PC-3 (cell line): ENCODE measurements around the gene POU4F1. TPM values are rescaled to one million over a fixed set of nuclear protein-coding genes. Genes with fewer than 3 reads are reported as not detected.
"Not testable (repeated sequence)": the region's sequence is repeated elsewhere in the genome, so short reads cannot be mapped to it uniquely, and the experiment has no call there.

ENCODE experiments used
- ATAC-seq: fragments of 200-7000 bp; cut with Tn5 transposase; 2 replicates; pipeline ENCODE4 v1.9.1; 2020; ENCODE audit warnings: mild to moderate bottlenecking, moderate library complexity
- BruUV-seq: library from RNA; stranded (reverse); fragments of 400-500 nt; replicated peaks from 2 replicates; lab custom pipeline; 2021; lab: Mats Ljungman, UMichigan
- CTCF ChIA-PET: fragments of 300-600 bp; sonication (Branson Sonifier 250); formaldehyde crosslinking; loops from one replicate; lab custom pipeline; 2022; ENCODE audit warnings: antibody characterized with exemption; lab: Charles Lee
- POLR2A ChIA-PET: fragments of 300-600 bp; sonication (Branson Sonifier 250); formaldehyde crosslinking; loops from one replicate; lab custom pipeline; 2022; ENCODE audit warnings: antibody characterized with exemption; ENCODE audit not compliant: unreplicated experiment; lab: Charles Lee
- DNase-seq: peaks from one replicate; pipeline ENCODE4 v3.0.0-alpha.2; 2015
- H2AFZ ChIP-seq: fragments of 300-600 bp; sonication (generic); 2 replicates; pipeline ENCODE4 v1.6.0; 2016; ENCODE audit warnings: antibody characterized with exemption, low read length
- H3F3A ChIP-seq: fragments of 300-600 bp; sonication (generic); one replicate; pipeline ENCODE4 v1.6.0; 2017; ENCODE audit warnings: antibody characterized with exemption, low read length, control low read depth, mild to moderate bottlenecking; ENCODE audit not compliant: unreplicated experiment
- H3K27ac ChIP-seq: fragments of 300-600 bp; sonication (generic); 2 replicates; pipeline ENCODE4 v1.5.1; 2016; ENCODE audit warnings: mild to moderate bottlenecking, low read length
- H3K27me3 ChIP-seq: fragments of 300-600 bp; sonication (generic); 2 replicates; pipeline ENCODE4 v1.6.1; 2016; ENCODE audit warnings: low read length, mixed read lengths
- H3K36me3 ChIP-seq: fragments of 300-600 bp; sonication (generic); 2 replicates; pipeline ENCODE4 v1.6.1; 2016; ENCODE audit warnings: low read depth, mixed run types, low read length, mixed read lengths
- H3K4me1 ChIP-seq: fragments of 300-600 bp; sonication (generic); 2 replicates; pipeline ENCODE4 v1.5.1; 2016; ENCODE audit warnings: low read length; ENCODE audit not compliant: insufficient read depth
- H3K4me2 ChIP-seq: fragments of 300-600 bp; sonication (generic); 2 replicates; pipeline ENCODE4 v1.6.0; 2016; ENCODE audit warnings: low read length
- H3K4me3 ChIP-seq: fragments of 300-600 bp; sonication (generic); 2 replicates; pipeline ENCODE4 v1.5.1; 2016; ENCODE audit warnings: mild to moderate bottlenecking, low read length, mixed read lengths
- H3K79me2 ChIP-seq: fragments of 300-600 bp; sonication (generic); 2 replicates; pipeline ENCODE4 v1.6.1; 2017; ENCODE audit warnings: low read length, mixed read lengths
- H3K9ac ChIP-seq: fragments of 300-600 bp; sonication (generic); 2 replicates; pipeline ENCODE4 v1.6.0; 2016; ENCODE audit warnings: mild to moderate bottlenecking, low read length
- H3K9me2 ChIP-seq: fragments of 300-600 bp; sonication (generic); replicated peaks from 2 replicates; pipeline ENCODE4 v1.6.1; 2016; ENCODE audit warnings: mixed run types, low read length, mixed read lengths
- H3K9me3 ChIP-seq: fragments of 300-600 bp; sonication (generic); 2 replicates; pipeline ENCODE4 v1.6.1; 2016; ENCODE audit warnings: low read length, mixed read lengths
- H4K20me1 ChIP-seq: fragments of 300-600 bp; sonication (generic); 2 replicates; pipeline ENCODE4 v1.6.1; 2016; ENCODE audit warnings: low read length, mixed read lengths
- EZH2 ChIP-seq: fragments of 300-600 bp; sonication (generic); IDR thresholded peaks from one replicate; pipeline ENCODE4 v1.6.1; 2017; ENCODE audit warnings: antibody characterized with exemption, mild to moderate bottlenecking, low read length; ENCODE audit not compliant: unreplicated experiment
- EZH2phosphoT487 ChIP-seq: fragments of 300-600 bp; sonication (generic); IDR thresholded peaks from 2 replicates; pipeline ENCODE4 v1.6.1; 2018; ENCODE audit warnings: mild to moderate bottlenecking, antibody characterized with exemption, low read length, borderline replicate concordance
- intact Hi-C: fragments of 100-400 bp; cut with micrococcal nuclease; formaldehyde crosslinking; loops from 2 replicates; pipeline ENCODE4 v1.9.0; 2023
- total RNA-seq: library from RNA; depleted of rRNA; stranded (reverse); fragments of >200 nt; gene quantifications from 2 replicates; pipeline ENCODE4 v1.2.3, GENCODE V29; 2014
- TF ChIP-seq, protein P1 (sequence below): fragments of 300-600 bp; sonication (generic); conservative IDR thresholded peaks from 2 replicates; pipeline ENCODE4 v1.5.1; 2017; ENCODE audit warnings: antibody characterized with exemption, low read depth, mild to moderate bottlenecking, low read length

The POU4F1 gene
- total RNA-seq, 1 experiment from 2014 or later = not detected

DNA sequence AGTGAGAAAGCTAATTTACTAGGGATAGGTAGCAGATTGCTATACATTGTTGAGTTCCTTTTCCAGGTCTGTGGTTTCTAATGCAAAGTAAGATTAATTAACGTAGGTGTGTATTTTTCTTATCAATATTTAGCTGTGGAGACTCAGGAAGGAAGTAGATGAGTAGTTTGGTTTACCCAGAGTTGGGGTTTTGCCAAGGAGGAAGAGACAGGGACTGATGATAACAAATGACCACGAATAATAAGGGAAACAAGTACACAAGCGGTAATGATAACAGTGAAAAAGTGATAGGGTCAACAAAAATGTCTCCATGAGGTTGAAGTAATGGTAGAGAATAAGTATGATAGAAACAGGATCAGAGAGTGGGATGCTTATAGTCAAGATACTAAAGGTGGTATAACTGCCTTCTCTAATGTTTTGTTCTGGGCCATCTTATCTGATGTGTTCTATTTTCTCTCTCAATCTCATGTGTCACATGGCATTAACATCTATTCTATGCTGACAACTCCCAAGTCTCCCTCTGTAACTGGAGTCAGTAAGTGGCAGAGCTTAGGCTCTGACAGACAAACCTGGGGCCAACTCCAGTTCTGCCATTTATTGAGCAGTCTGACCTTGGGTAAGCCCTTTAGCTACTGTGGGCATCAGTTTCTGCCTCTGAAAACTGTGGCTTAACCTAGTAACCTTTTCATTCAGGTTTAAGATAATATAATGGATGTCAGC lies 46.8 kb upstream of the POU4F1 start:
- peaks cover 32% of the 10 kb centered on the region for H4K20me1 ChIP-seq

DNA sequence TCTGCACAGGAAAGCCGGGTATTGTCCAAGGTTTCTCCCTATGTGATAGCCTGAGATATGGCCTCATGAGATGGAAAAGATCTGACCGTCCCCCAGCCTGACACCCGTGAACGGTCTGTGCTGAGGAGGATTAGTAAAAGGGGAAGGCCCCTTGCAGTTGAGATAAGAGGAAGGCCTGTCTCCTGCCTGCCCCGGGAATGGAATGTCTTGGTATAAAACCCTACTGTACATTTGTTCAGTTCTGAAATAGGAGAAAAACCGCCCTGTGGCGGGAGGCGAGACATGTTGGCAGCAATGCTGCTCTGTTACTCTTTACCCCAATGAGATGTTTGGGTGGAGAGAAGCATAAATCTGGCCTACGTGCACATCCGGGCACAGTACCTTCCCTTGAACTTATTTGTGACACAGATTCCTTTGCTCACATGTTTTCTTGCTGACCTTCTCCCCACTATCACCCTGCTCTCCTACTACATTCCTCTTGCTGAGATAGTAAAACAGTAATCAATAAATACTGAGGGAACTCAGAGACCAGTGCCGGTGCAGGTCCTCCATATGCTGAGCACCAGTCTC lies 43.8 kb upstream of the POU4F1 start:
- POLR2A ChIA-PET, DNase-seq, H3K27me3 ChIP-seq, H3K4me2 ChIP-seq, ATAC-seq, H3F3A ChIP-seq, CTCF ChIA-PET, H3K4me3 ChIP-seq, H3K9me3 ChIP-seq, H3K9me2 ChIP-seq, H3K27ac ChIP-seq, BruUV-seq, H2AFZ ChIP-seq, H3K4me1 ChIP-seq, intact Hi-C loops, H3K36me3 ChIP-seq, H3K9ac ChIP-seq: not testable (repeated sequence)
- Histone ChIP-seq H4K20me1 (peaks cover 31% of the 10 kb centered on the region), H3K79me2 (peaks cover 84% of the 10 kb centered on the region)

More for the DNA sequence above, 46.8 kb upstream of the POU4F1 start:
- H3F3A ChIP-seq = no peaks in the 10 kb centered on the region
- no peaks in the 10 kb centered on the region for H3K36me3 ChIP-seq
- H3K27ac ChIP-seq = no peak overlapping the region
- no peaks in the 10 kb centered on the region for H3K9me2 ChIP-seq
- DNase-seq = no peak
- no peaks in the 10 kb centered on the region for H3K9me3 ChIP-seq
- ChIA-PET CTCF (no interaction called here), POLR2A (interaction anchor here (0.5 kb wide), 1 partner anchor 56 kb away, joined by 3 read pairs; no protein-coding TSS in a partner anchor)
- peaks cover 99% of the 10 kb centered on the region for H3K79me2 ChIP-seq
- no peak overlapping the region for H3K4me3 ChIP-seq
- intact Hi-C loops = no loop called here
- no peaks in the 10 kb centered on the region for H3K4me1 ChIP-seq
- H3K27me3 ChIP-seq = no peaks in the 10 kb centered on the region
- TF ChIP-seq EZH2 (no peak), EZH2phosphoT487 (no peak)
- TF ChIP-seq, protein P1, sequence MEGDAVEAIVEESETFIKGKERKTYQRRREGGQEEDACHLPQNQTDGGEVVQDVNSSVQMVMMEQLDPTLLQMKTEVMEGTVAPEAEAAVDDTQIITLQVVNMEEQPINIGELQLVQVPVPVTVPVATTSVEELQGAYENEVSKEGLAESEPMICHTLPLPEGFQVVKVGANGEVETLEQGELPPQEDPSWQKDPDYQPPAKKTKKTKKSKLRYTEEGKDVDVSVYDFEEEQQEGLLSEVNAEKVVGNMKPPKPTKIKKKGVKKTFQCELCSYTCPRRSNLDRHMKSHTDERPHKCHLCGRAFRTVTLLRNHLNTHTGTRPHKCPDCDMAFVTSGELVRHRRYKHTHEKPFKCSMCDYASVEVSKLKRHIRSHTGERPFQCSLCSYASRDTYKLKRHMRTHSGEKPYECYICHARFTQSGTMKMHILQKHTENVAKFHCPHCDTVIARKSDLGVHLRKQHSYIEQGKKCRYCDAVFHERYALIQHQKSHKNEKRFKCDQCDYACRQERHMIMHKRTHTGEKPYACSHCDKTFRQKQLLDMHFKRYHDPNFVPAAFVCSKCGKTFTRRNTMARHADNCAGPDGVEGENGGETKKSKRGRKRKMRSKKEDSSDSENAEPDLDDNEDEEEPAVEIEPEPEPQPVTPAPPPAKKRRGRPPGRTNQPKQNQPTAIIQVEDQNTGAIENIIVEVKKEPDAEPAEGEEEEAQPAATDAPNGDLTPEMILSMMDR = no peak
- H3K9ac ChIP-seq = no peak overlapping the region
- no peak overlapping the region for H3K4me2 ChIP-seq
- no TSS peak for BruUV-seq
- H2AFZ ChIP-seq = no peak overlapping the region
- no peak for ATAC-seq

DNA sequence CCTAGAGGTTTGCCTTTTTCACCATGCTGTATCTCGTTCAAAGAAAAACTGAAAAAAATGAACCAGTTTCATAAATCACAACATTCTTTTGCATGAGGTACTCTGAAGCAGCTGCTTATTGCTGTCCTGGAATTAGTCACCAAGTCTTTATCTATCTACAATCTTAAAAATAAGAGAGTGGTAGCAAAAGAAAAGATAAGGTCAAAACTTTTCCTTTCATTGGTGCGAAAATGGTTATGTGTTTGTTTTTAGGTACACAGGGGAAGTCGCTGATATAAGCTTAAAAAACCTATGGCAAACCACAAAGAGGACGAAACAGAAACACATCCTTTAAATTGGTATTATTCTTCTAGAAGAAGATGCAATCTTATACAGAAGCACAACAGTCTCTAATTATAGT lies 34.9 kb upstream of the POU4F1 start:
- CTCF ChIA-PET = no interaction called here
- TF ChIP-seq, protein P1 = no peak
- TF ChIP-seq EZH2phosphoT487 (no peak), EZH2 (no peak)
- H3K9me3 ChIP-seq = no peaks in the 10 kb centered on the region
- H3K36me3 ChIP-seq = peaks cover 22% of the 10 kb centered on the region
- intact Hi-C loops = no loop called here
- no peak for ATAC-seq
- POLR2A ChIA-PET = no interaction called here
- no TSS peak for BruUV-seq
- H3K9me2 ChIP-seq = no peaks in the 10 kb centered on the region
- no peaks in the 10 kb centered on the region for H3K27me3 ChIP-seq
- no peak overlapping the region for H2AFZ ChIP-seq
- DNase-seq = no peak
- H3F3A ChIP-seq = no peaks in the 10 kb centered on the region
- no peaks in the 10 kb centered on the region for H3K79me2 ChIP-seq
- no peak overlapping the region for H3K4me3 ChIP-seq
- no peak overlapping the region for H3K27ac ChIP-seq
- no peaks in the 10 kb centered on the region for H4K20me1 ChIP-seq
- no peak overlapping the region for H3K9ac ChIP-seq
- H3K4me2 ChIP-seq = no peak overlapping the region
- H3K4me1 ChIP-seq = no peaks in the 10 kb centered on the region
